GM12891 (cell line): ENCODE data around the gene MED29.

Source experiments
- DNase-seq: peaks from one replicate; pipeline ENCODE4 v3.0.0; 2011; ENCODE audit warnings: low spot score; ENCODE audit not compliant: insufficient read length
- FAIRE-seq: peaks from 2 replicates; lab custom pipeline; 2011; peaks lifted over from hg19 to GRCh38; lab: Jason Lieb, UNC
- PAX5 ChIP-seq: IDR thresholded peaks from 2 replicates; pipeline ENCODE4 v1.6.1; 2011; ENCODE audit warnings: low read length, moderate library complexity, mild to moderate bottlenecking; ENCODE audit not compliant: insufficient read depth, severe bottlenecking
- POLR2A ChIP-seq: IDR thresholded peaks from 2 replicates; pipeline ENCODE4 v1.6.1; 2011; ENCODE audit warnings: low read depth, low read length, control low read depth
- POLR2AphosphoS5 ChIP-seq: IDR thresholded peaks from 2 replicates; pipeline ENCODE4 v1.6.1; 2011; ENCODE audit warnings: low read depth, low read length, control low read depth
- POU2F2 ChIP-seq: IDR thresholded peaks from 2 replicates; pipeline ENCODE4 v1.6.1; 2011; ENCODE audit warnings: low read depth, mild to moderate bottlenecking, control low read depth, low read length, moderate library complexity
- SPI1 ChIP-seq: IDR thresholded peaks from 2 replicates; pipeline ENCODE4 v1.6.1; 2011; ENCODE audit warnings: low read depth, low read length, control low read depth
- TAF1 ChIP-seq: IDR thresholded peaks from 2 replicates; pipeline ENCODE4 v1.6.1; 2011; ENCODE audit warnings: low read depth, low read length, control low read depth

MED29 gene

GRCh38 chr19:39352381-39353255 lies 38.6 kb upstream of the MED29 start:
- DNase-seq (no peak), FAIRE-seq (no peak)
- TF ChIP-seq POU2F2 (no peak), SPI1 (no peak), POLR2AphosphoS5 (no peak), TAF1 (no peak)

- FAIRE-seq, result no peak
- TF ChIP-seq POLR2AphosphoS5, result no peak
- no peak for TF ChIP-seq SPI1
- no peak for TF ChIP-seq POU2F2
- no peak for TF ChIP-seq PAX5
- no peak for TF ChIP-seq TAF1
- TF ChIP-seq POLR2A, result no peak
- no peak for DNase-seq
Observed at GRCh38 chr19:39355253-39355652, 35.9 kb upstream of the MED29 start.

GRCh38 chr19:39356073-39356472 lies 35.1 kb upstream of the MED29 start:
- TF ChIP-seq TAF1, result no peak
- no peak for TF ChIP-seq POLR2AphosphoS5
- TF ChIP-seq POLR2A, result no peak
- no peak for TF ChIP-seq PAX5
- no peak for TF ChIP-seq SPI1
- TF ChIP-seq POU2F2, result no peak
- FAIRE-seq (no peak), DNase-seq (no peak)

- FAIRE-seq (no peak), DNase-seq (no peak)
- no peak for TF ChIP-seq PAX5
- TF ChIP-seq POLR2AphosphoS5, result no peak
- TF ChIP-seq SPI1, result no peak
- TF ChIP-seq POU2F2, result no peak
- no peak for TF ChIP-seq TAF1
- TF ChIP-seq POLR2A, result no peak
Observed at GRCh38 chr19:39356647-39357046, 34.5 kb upstream of the MED29 start.

GRCh38 chr19:39359026-39359425 lies 32.2 kb upstream of the MED29 start:
- no peak for DNase-seq
- no peak for FAIRE-seq
- TF ChIP-seq POLR2A, result no peak
- TF ChIP-seq POU2F2, result no peak
- no peak for TF ChIP-seq PAX5
- no peak for TF ChIP-seq SPI1

GRCh38 chr19:39360599-39360998 lies 30.6 kb upstream of the MED29 start:
- DNase-seq, result no peak
- FAIRE-seq, result no peak
- TF ChIP-seq POLR2AphosphoS5 (no peak), TAF1 (no peak), POLR2A (no peak), SPI1 (no peak), POU2F2 (no peak), PAX5 (no peak)

GRCh38 chr19:39362682-39363657 lies 28.2 kb upstream of the MED29 start:
- TF ChIP-seq POLR2A, result no peak
- TF ChIP-seq TAF1, result no peak
- no peak for TF ChIP-seq POU2F2
- no peak for TF ChIP-seq POLR2AphosphoS5
- no peak for TF ChIP-seq SPI1
- no peak for TF ChIP-seq PAX5
- DNase-seq, result no peak
- no peak for FAIRE-seq

GRCh38 chr19:39363901-39364457 lies 27.2 kb upstream of the MED29 start:
- TF ChIP-seq POLR2A (no peak), SPI1 (no peak), PAX5 (no peak), POU2F2 (no peak), TAF1 (no peak), POLR2AphosphoS5 (no peak)
- FAIRE-seq, result no peak
- DNase-seq, result no peak

- DNase-seq, result no peak
- FAIRE-seq, result no peak
Observed at GRCh38 chr19:39365531-39365930, 25.6 kb upstream of the MED29 start.

GRCh38 chr19:39369200-39369599 lies 22.0 kb upstream of the MED29 start:
- FAIRE-seq, result no peak
- TF ChIP-seq TAF1 (no peak), POLR2A (no peak), PAX5 (no peak), POU2F2 (no peak), POLR2AphosphoS5 (no peak), SPI1 (no peak)

More at GRCh38 chr19:39365531-39365930, 25.6 kb upstream of the MED29 start:
- TF ChIP-seq SPI1, result no peak
- TF ChIP-seq TAF1, result no peak

More at GRCh38 chr19:39369200-39369599, 22.0 kb upstream of the MED29 start:
- DNase-seq, result no peak
